Brain pericyte (primary cell): ENCODE results near the gene SCAMP2.
"Not testable (repeated sequence)": the region's sequence is repeated elsewhere in the genome, so short reads cannot be mapped to it uniquely, and the experiment has no call there.

Experiments used
- DNase-seq: peaks from one replicate; pipeline ENCODE4 v3.0.0-alpha.2; 2012; ENCODE audit warnings: low read depth, low spot score

Gene SCAMP2

DNA sequence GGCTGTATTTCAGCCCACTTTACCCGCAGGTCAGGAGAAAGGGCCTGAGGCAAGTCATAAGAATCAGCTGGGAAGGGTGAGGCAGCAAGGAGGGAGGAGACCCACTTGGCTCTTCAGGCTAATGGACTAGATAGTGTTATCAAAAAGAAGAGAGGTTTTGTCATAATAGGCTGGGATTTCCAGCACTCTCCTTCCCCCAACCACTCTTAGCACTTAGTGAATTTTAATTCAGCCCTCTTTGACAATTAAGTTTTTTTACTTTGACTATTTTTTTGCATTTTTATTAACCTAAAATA lies 17.4 kb upstream of the SCAMP2 start:
- no peak for DNase-seq

DNA sequence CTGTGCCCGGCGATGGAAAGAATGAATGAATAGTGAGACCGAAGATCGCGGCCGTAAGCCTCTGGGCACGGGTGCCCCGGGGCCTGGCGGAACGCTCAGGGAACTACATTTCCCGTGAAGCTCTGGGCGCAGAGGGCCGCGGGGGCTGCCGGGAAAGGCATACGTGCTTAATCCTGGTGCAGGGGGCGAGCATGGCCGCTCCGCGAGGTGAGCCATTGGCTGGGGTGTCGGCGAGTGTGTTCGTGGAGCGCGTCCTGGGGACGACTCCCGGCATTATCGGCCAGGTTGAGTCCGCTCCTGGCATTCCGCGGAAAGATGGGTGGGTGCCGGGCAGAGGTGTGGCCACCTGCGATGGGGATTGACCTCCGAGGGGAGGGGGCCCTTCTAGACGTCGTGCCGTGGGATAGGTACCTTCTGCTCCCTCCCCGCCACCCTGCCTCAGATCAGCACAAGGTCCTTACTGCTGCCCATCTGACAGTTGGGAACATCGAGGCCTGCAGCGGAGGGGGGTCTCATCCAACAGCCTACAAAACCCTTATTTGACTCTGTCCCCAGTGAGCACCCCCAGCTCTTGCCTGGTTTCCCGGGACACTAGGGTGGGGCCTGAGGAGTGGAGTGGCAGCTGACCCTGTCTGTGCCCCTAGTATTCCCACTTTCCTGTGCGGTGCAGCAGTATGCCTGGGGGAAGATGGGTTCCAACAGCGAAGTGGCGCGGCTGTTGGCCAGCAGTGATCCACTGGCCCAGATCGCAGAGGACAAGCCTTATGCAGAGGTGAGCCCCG lies 16.9 kb upstream of the SCAMP2 start, which contains the start of gene MPI:
Gene MPI, plus strand, starts transcription at position 160 of the 782 bp plus-strand sequence. Its CDS starts 32 bp downstream, at position 192.
- DNase-seq: no peak

DNA sequence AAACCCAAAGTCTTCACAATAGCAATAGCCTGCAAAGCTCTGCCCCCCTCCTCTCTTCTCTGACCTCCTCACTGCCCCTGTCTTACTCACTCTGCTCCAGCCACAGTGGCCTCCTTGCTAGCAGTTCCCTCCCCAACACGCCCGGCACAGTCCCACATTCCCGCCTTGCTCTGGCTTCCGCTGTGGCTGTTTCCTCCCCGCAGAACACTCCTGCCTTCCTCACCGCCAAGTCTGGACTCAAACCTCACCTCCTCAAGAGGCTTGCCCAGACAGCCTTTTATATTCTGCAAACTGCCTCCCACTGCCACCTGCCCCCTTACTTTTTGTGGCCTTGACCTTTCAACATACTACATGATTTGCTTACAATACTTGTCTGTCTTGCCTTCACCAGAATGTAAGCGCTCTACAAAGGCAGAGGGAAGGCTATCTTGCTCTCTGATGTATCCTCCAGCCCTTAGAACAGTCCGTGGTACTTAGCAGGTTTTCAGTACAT lies 16.3 kb upstream of the SCAMP2 start:
- no peak for DNase-seq

DNA sequence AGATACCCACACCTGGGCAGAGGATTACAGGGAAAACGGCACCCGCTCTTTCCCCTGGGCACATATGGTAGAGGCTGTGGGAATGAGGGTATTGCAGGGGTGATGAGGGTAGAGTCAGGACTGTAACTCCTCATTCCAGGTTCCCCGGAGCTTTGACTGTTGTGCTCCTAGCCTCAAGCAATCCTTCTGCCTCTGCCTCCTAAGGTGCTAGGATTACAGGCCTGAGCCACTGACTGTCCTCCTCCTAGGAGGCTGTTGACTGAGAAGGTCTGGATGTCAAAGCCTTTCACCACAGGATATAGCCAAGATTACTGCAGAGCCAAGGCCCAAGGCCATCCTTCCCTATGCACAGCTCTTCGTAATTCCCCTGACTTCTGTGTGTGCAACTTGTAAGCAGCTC lies 15.6 kb upstream of the SCAMP2 start:
- DNase-seq: no peak

DNA sequence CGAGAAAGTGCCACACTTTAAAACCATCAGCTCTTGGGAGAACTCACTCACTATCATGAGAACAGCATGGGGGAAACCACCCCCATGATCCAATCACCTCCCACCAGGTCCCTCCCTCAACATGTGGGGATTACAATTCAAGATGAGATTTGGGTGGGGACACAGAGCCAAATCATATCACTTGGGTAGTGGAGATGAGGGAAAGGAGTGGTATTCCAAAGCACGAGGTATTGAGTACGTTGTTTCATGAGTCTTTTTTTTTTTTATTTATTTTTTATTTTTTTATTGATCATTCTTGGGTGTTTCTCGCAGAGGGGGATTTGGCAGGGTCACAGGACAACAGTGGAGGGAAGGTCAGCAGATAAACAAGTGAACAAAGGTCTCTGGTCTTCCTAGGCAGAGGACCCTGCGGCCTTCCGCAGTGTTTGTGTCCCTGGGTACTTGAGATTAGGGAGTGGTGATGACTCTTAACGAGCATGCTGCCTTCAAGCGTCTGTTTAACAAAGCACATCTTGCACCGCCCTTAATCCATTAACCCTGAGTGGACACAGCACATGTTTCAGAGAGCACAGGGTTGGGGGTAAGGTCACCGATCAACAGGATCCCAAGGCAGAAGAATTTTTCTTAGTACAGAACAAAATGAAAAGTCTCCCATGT lies 14.5 kb upstream of the SCAMP2 start:
- not testable (repeated sequence) for DNase-seq

DNA sequence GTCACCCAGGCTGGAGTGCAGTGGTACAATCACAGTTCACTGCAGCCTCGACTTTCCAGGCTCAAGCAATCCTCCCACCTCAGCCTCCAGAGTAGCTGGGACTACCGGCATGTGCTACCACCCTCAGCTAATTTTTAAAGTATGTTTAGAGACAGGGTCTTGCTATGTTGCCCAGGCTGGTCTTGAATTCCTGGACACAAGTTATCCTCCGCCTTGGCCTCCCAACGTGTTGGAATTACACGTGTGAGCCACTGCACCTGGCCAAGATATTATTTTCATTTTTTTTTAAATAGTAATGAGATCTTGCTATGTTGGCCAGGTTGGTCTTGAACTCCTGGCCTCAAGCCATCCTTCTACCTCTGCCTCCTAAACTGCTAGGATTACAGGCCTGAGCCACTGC lies 12.3 kb upstream of the SCAMP2 start:
- no peak for DNase-seq

DNA sequence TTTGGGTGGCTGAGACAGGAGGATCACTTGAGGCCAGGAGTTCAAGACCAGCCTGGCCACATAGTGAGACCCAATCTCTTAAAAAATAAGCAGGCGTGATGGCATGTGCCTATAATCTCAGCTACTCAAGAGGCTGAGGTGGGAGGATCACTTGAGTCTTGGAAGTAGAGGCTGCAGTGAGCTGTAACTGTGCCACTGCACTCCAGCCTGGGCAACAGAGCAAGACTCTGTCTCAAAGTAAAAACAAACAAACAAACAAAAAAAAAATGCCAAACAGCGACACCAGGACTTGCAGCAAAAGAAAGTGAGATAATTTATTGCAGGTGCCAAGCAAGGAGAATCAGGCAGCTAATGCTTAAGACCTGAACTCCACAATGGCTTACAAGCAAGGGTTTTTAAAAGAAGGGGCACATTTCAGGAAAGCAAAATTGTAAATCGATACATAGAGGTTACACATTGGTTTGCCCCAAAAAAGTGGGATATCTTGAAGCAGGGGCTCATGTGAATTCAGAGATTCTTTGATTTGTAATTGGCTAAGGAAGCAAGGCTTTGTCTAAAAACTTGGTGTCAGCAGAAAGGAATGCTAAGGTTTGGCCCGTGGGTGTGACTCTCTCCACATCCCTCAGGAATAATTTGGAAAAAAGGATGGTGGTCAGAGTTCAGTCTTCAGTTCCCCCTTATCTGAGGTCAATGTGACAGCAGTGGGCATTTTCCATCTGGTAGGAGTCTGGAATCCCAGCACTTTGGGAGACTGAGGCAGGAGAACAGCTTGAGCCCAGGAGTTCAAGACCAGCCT lies 11.5 kb upstream of the SCAMP2 start:
- DNase-seq: no peak

DNA sequence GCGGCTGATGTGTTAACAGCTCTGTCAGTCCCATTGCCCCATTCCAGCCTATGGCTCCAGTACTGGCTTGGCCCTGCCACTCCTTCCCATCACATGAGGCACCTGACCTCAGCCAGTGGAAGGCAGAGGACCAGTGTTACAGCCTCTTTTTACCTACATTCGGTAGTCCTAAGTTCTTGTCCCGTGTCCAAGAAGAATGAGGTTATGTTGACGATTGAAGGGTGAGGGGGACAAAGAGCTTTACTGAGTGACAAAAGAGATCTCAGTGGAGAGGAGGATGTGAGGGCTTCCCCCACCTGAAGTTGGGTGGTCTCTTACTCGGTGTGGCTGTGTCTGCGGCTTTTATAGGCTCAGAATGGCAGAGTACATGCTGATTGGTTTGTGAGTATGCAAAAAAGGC lies 9.4 kb upstream of the SCAMP2 start:
- DNase-seq: no peak

DNA sequence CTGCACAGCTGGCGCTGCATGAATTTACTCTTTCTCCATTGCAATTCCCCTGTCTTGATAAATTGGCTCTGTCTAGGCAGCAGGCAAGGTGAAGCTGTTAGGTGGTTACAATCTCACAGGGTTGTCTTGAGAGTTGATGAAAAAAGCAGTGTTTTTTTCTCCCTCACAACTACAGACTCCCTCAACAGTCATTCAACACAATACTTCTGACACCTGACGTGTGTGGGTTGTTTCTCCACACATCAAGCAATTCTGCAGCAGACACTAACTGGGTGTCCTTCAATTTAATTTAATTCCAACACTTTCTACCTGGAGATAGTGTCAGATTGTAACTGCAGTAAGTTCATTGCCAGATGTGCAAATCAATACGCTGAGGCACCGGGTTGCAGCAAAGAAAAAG lies 5.1 kb upstream of the SCAMP2 start:
- no peak for DNase-seq

DNA sequence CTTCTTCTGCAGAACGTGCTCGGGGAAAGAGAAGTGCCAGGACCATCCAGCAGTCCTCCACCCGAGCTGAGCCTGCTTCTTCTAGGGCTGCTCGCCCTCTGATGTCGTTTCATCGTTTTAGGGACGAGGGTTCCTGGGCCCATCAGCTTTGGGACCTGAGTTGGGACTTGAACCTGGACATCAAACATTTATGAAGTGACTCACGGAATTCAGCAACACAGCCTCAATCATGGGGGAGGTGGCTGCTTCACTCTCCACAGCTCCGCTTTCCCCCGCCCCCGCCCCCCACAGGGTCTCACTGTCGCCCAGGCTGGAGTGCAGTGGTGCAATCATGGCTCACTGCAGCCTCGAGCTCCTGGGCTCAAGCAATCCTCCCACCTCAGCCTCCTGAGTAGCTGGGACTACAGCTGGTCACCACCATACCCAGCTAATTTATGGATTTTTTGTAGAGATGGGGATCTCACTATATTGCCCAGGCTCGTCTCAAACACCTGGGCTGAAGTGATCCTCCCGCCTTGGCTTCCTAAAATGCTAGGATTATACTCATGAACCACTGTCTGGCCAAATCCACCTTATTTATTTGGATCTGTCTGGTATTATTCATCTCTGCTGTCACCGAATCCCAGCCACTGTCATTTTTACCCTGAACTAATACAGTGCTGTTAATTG lies 725 bp upstream of the SCAMP2 start:
- no peak for DNase-seq

DNA sequence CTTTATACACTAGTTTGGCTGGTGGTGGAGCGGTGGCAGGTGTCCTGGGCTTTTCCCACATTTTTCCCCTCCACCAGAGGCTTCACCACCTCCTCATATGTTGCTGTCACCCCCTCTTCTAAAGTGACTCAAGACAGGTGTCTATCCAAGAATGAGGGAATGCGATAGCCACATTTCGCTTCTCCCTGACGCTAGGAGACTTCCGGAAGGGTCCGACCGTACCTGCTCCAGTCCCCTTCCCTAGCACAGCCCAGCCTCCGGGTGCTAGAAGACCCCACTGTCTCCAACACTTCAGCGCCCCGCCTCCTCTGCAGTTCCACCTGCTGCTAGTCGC lies 496 bp downstream of the SCAMP2 start:
- no peak for DNase-seq

DNA sequence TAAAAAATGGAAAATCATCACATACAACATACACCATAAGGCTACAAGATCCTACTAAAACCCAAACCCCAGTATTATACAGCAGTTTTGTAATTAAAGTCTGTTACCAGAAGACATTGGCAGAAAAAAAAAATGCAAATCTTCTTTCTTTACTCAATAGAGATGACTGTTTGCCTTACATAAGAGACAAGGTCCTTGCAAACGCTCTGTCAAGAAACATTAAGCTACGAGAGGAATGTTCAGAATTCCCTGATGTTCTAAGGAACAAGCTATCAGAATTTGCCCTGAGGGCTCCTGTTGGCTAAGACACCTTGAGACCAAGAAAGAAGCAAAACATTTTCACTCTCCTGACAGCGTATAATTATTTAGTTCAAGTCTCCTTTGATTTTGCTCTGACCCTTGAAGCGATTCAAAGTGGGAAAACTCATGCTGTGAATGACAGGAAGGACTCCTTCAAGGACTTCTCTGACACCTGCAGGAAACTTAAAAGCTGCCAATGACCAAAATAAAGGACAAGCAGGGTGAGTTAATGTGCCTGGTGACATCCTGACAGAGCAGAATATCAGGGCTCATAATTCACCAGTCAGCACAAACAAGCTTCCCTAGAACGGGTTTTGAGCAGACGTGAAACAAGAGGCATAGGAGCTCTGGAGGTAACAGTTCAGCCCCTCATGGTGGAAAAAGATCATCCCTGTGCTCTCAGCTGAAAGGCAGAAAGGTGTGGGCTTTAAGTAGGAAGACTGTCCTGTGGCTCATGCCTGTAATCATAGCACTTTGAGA lies 2.5 kb downstream of the SCAMP2 start:
- DNase-seq: no peak

DNA sequence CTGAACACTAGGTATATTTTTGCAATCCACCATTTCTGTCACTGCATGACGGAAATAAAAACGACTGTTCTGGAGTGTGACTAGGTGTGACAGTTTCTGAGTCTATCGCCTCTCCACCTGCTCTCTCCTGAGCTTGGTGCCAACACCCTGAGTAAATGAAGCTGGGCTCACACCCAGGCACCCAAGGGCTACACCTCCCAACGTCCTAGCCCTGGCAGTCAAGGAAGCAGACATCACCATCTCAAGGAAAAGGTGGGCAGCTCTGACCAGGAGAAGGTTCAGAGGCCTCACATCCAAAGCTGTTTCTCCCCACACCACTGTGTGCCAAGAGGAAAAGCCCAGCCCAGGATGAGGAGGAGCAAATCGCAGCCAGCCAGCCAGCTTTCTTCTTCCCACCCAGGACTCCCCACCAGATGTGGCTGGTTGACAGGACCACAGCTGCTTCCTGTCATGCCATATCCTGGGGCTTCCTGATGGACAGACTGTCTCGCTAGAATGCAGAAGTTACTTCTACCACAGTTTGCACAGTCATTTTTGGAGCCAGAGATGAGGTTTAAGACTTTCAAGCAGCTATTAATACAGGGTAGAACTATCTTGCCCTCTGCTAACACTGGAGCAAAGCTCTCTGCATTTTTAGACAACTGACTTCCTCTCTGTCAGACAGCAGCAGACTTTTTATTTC lies 3.3 kb downstream of the SCAMP2 start:
- no peak for DNase-seq

DNA sequence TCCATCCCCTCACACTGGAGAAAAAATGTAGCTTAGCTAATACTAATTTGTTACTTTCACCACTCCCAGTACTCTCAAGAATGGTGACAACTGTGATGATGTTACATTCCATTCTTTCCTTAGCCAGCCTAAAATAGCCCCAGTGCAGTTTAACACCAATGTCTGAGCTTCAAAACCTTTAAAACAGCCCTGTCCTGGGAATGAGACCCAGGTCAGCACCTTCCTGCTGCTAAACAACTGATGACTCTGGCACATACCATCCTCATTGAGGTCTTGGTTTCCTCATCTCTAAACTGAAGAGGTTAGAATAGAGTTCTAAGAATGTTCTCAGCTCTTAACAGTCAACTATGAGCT lies 3.8 kb downstream of the SCAMP2 start:
- DNase-seq: no peak

DNA sequence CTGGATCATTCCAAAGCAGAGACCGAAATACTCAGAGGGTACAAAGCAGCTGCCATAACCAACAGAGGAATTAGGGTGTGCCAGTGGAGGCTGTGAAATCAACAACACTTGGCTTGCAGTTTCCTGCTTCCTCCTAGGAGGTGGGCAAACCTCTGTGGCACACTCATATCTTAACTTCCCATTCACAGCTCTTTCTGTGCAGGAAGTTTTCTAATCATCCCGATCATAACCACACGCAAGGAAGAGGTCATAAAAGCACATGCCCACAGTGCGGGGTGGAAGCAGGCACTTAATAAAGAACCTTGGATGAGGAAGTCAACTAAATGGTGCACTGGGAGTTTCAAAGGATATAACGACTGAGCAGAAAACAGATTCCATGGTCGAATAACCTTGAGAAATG lies 5.1 kb downstream of the SCAMP2 start:
- DNase-seq: no peak

DNA sequence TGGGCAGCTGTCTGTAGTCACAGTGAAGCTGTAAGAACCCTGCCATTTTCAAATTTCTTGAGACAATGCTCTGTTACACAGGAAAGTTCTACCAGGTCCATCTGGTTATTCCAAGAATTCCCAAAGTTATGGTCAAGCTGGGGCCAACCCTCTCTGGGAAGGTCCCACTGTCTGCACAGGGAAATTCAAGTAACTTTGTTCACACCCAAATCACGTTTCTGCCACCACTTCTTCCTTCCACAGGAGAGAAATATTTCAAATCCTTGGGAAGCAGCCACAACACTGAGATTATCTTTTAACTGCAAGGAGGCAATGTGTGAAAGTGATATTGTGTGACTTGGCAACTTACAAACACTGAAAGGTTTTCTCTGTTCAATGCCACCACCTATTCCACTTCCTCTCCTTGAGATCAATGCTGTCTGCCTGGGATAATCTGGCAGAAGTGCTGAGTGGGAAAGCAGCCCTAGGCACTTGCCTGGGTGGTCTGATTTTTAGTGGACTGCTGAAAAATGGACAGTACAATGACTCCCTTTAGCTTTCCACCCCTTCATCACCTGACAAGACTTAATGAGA lies 5.6 kb downstream of the SCAMP2 start:
- no peak for DNase-seq

DNA sequence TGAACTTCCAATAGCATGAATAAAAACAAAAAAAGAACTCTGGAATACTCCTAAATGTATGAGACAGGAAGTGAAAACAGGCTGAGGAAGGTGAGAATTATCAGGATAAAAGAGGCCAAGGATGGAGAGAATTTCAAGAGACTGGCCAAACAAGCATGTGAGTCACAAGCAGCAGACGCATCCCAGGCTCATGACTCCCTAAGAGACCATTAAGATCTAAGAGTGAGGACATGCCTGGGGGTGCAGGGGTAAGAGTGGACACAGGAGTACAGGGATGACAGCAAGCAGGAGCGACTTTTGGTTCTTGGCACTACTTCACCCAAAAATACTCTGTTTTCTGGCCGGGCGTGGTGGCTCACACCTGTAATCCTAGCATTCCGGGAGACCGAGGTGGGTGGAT lies 7.1 kb downstream of the SCAMP2 start:
- DNase-seq: no peak

DNA sequence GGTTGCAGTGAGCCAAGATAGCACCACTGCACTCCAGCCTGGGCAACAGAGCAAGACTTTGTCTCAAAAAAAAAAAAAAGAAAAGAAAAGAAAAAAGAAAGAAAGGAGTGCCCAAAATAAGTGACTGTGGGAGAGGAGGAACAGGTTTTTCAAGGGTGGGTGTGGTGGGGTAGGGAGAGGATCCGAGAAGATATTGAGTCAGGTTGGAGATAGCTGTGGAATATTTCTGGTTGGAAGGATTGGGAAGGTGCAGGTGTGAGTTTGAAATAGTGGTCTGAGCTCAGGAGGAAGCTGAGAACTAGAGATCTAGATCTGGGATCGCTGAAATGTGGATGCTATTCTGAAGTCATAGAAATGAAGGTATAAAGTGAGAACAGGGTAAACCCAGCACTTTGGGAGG lies 7.8 kb downstream of the SCAMP2 start:
- no peak for DNase-seq

DNA sequence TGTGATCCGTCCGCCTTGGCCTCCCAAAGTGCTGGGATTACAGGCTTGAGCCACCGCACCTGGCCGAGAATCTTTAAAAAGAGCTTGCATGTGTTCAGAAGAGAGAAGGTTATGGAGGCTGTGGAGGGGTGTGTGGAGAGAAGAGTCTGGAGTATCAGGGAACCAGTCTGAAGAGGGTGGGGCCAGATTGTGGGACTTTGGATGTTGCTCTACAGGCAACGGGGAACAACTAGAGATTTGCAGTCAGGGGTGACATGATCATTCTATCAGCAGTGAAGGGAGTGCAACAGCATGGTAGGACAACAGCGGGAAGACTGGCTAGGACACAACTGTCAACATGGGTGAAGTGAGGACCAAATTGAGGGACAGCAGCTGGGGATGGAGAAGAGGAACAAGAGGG lies 8.9 kb downstream of the SCAMP2 start:
- DNase-seq: no peak

DNA sequence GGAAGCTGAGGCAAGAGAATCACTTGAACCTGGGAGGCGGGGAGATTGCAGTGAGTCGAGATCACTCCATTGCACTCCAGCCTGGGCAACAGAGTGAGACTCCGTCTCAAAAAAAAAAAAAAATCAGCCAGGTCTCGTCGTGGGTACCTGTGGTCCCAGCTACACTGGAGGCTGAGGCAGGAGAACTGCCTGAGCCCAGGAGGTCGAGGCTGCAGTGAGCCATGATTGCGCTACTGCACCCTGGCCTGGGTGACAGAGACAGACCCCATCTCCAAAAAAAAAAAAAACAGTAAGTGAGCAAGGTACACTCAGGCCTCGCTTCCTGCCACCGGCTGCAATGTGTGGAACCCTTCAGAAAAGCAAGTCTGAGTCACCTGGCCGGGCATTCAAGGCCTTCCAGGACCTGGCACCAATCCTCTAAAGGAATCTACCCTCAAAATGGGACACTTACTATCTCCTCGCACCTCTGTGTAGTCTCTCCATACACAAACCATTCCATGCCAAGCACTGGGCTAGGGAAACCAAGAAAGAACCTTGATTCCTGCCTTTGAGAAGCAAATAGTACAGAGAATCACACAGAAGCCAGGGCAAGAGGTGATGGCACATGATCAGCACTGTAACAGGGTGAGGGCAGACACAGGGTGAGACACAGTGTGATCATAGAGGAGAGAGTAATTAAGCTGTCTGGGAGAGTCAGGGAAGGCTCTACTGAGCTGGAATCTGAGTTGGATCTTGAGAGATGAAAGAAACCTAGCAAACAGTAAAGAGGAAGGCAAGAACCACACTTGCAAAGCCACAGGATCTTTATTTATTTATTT lies 9.7 kb downstream of the SCAMP2 start:
- DNase-seq: no peak
